Spleen (tissue), 11 donors: ENCODE measurements around the gene DSE. TPM values are rescaled to one million over a fixed set of nuclear protein-coding genes. Genes with fewer than 3 reads are reported as not detected.

Experiments used
- DNase-seq: peaks from one replicate; pipeline ENCODE4 v3.0.0-alpha.2; 2020
- H3K27ac ChIP-seq, 8 donors: fragments of 200-600 bp; sonication (generic) in 7 of 8; 1 replicate in 4 of 8; 2 replicates in 4 of 8; pipeline versions ENCODE4 v1.5.0 to v1.8.0; 2016 to 2021; ENCODE audit warnings: inconsistent platforms in 4 of 8, mild to moderate bottlenecking in 4 of 8, moderate library complexity in 1 of 8
- H3K27me3 ChIP-seq, 7 donors: fragments of 200-600 bp; sonication (generic) in 6 of 7; replicated peaks in 1 of 7; 1 replicate in 4 of 7; 2 replicates in 3 of 7; pipeline versions ENCODE4 v1.5.0 to v1.8.0; 2016 to 2021; ENCODE audit warnings: inconsistent platforms in 3 of 7, mild to moderate bottlenecking in 1 of 7
- H3K36me3 ChIP-seq, 6 donors: fragments of 200-600 bp; sonication (generic) in 5 of 6; 1 replicate in 4 of 6; 2 replicates in 2 of 6; pipeline versions ENCODE4 v1.5.0 to v1.8.0; 2016 to 2021; ENCODE audit warnings: inconsistent platforms in 2 of 6
- H3K4me1 ChIP-seq, 6 donors: fragments of 200-600 bp; sonication (generic) in 5 of 6; 1 replicate in 3 of 6; 2 replicates in 3 of 6; pipeline versions ENCODE4 v1.5.0 to v1.8.0; 2016 to 2021; ENCODE audit warnings: inconsistent platforms in 3 of 6
- H3K4me3 ChIP-seq, 8 donors: fragments of 200-600 bp; sonication (generic) in 7 of 8; 1 replicate in 4 of 8; 2 replicates in 4 of 8; pipeline versions ENCODE4 v1.5.0 to v1.8.0; 2016 to 2021; ENCODE audit warnings: inconsistent platforms in 4 of 8, mild to moderate bottlenecking in 4 of 8, moderate library complexity in 2 of 8
- H3K9me3 ChIP-seq, 8 donors: fragments of 200-600 bp; sonication (generic) in 7 of 8; 1 replicate in 4 of 8; 2 replicates in 4 of 8; pipeline versions ENCODE4 v1.5.0 to v1.8.0; 2016 to 2021; ENCODE audit warnings: inconsistent platforms in 4 of 8
- CTCF ChIP-seq, 11 experiments: fragments of 200-600 bp in 7 of 11; fragments of 450-650 bp in 4 of 11; sonication (generic) in 4 of 11; IDR thresholded peaks in 8 of 11; conservative IDR thresholded peaks in 3 of 11; 1 replicate in 7 of 11; 2 replicates in 4 of 11; pipeline versions ENCODE4 v1.4.0 to v1.8.0; 2016 to 2021; ENCODE audit warnings: antibody characterized with exemption in 11 of 11, inconsistent platforms in 4 of 11, mild to moderate bottlenecking in 1 of 11
- POLR2A ChIP-seq, 3 donors: fragments of 450-650 bp; IDR thresholded peaks; one replicate each; pipeline ENCODE4 v1.5.1; 2017; ENCODE audit warnings: antibody characterized with exemption in 3 of 3, mild to moderate bottlenecking in 1 of 3
- POLR2AphosphoS5 ChIP-seq, 3 donors: sonication (generic); formaldehyde crosslinking; IDR thresholded peaks; one replicate each; pipeline ENCODE4 v1.5.1; 2017; ENCODE audit warnings: antibody characterized with exemption in 3 of 3
- WGBS, 5 donors: extraction: QIAGEN DNeasy Blood & Tissue Kit in 3 of 5; methylation state at CpG; one replicate each; pipeline versions ENCODE4 v1.1.5 to v1.1.7; 2013 to 2018; 5-methylcytosine and 5-hydroxymethylcytosine counted together
- intact Hi-C: fragments of 100-400 bp; cut with DNase I; formaldehyde crosslinking; loops from one replicate; pipeline ENCODE4 v1.15.0; 2023; ENCODE audit warnings: low total_unique reads
- polyA plus RNA-seq, 3 donors: library from polyadenylated mRNA; stranded (reverse); fragments of 200-250 nt; gene quantifications; one replicate each; pipeline ENCODE4 v1.2.1, GENCODE V29; 2013
- total RNA-seq, 7 donors: library from RNA; depleted of rRNA in 3 of 7; stranded (reverse); fragments of >200 nt in 3 of 7; fragmentation: NEBNext Ultra II Directional in 4 of 7; extraction: Animal tissue kit (Norgen Biotek cat#: 25700) in 4 of 7; gene quantifications; one replicate each; pipeline versions ENCODE4 v1.1.0 to v1.2.1, GENCODE V29; 2016 to 2021
- donor health status: healthy with polysubstance abuse.
- donor health status: DM: no; HTN: no; CAD: no; lungs with moderate emphysema.
- donor health status: DM: no; HTN: no; CAD: no.
- donor health status: Bipolar disorder and iron deficiency.
- donor health status: healthy.
- donor health status: DM: no; HTN: no; CAD: no.
- donor health status: DM: yes; HTN: yes; CAD: no.

Gene DSE
- total and polyA plus RNA-seq, 10 donors, result 8.2 to 82.3 (median 61.7) TPM

- H3K4me3 ChIP-seq, result peak overlapping the region in 1 of 8 donors; percentile 11
- H3K27me3 ChIP-seq, result no peaks in the 10 kb centered on the region
- peaks cover 0 to 70% (median 42%) of the 10 kb centered on the region in 6 donors for H3K4me1 ChIP-seq
- peak in 1 of 3 donors; percentile 47 for TF ChIP-seq POLR2AphosphoS5 (IDR thresholded peaks at IDR 0.05)
- no peak for TF ChIP-seq CTCF (IDR thresholded peaks at IDR 0.05 in 8 of 11, conservative IDR thresholded peaks at IDR 0.05 in 3 of 11)
- peak overlapping the region in 5 of 8 donors; percentile 43 to 84 (median 61) for H3K27ac ChIP-seq
- intact Hi-C loops, result no loop called here
- DNase-seq, result peak; percentile 80
- H3K36me3 ChIP-seq, result no peaks in the 10 kb centered on the region
- 60 to 70% (median 65%) methylated on average over 9 of the region's 9 CpGs for WGBS, 5 donors
- no peaks in the 10 kb centered on the region for H3K9me3 ChIP-seq
Measured at GRCh38 chr6:116450769-116451740, 80.3 kb downstream of the DSE start.

- intact Hi-C loops, result no loop called here
- no peak for DNase-seq
- no peak overlapping the region for H3K4me3 ChIP-seq
- no peak for TF ChIP-seq POLR2A (IDR thresholded peaks at IDR 0.05)
- no peak for TF ChIP-seq CTCF (IDR thresholded peaks at IDR 0.05 in 8 of 11, conservative IDR thresholded peaks at IDR 0.05 in 3 of 11)
- TF ChIP-seq POLR2AphosphoS5 (IDR thresholded peaks at IDR 0.05), result no peak
- no peaks in the 10 kb centered on the region for H3K27me3 ChIP-seq
- peaks cover 0 to 64% (median 34%) of the 10 kb centered on the region in 6 donors for H3K4me1 ChIP-seq
- H3K36me3 ChIP-seq, result no peaks in the 10 kb centered on the region
- no peaks in the 10 kb centered on the region for H3K9me3 ChIP-seq
- H3K27ac ChIP-seq, result peak overlapping the region in 3 of 8 donors; percentile 61 to 84 (median 69)
Measured at GRCh38 chr6:116451916-116452315, 81.2 kb downstream of the DSE start.

GRCh38 chr6:116452531-116452930 lies 81.8 kb downstream of the DSE start:
- DNase-seq, result no peak
- no peaks in the 10 kb centered on the region for H3K9me3 ChIP-seq
- TF ChIP-seq POLR2A (IDR thresholded peaks at IDR 0.05), result no peak
- no peak for TF ChIP-seq POLR2AphosphoS5 (IDR thresholded peaks at IDR 0.05)
- TF ChIP-seq CTCF (IDR thresholded peaks at IDR 0.05 in 8 of 11, conservative IDR thresholded peaks at IDR 0.05 in 3 of 11), result no peak
- peaks cover 0 to 58% (median 29%) of the 10 kb centered on the region in 6 donors for H3K4me1 ChIP-seq
- no peaks in the 10 kb centered on the region for H3K36me3 ChIP-seq
- H3K27ac ChIP-seq, result peak overlapping the region in 1 of 8 donors; percentile 84
- intact Hi-C loops, result no loop called here
- 63 to 81% (median 72%) methylated on average over 2 of the region's 2 CpGs for WGBS, 5 donors
- no peak overlapping the region for H3K4me3 ChIP-seq
- H3K27me3 ChIP-seq, result no peaks in the 10 kb centered on the region

- intact Hi-C loops, result no loop called here
- no peak for TF ChIP-seq CTCF (IDR thresholded peaks at IDR 0.05 in 8 of 11, conservative IDR thresholded peaks at IDR 0.05 in 3 of 11)
- no peak for TF ChIP-seq POLR2AphosphoS5 (IDR thresholded peaks at IDR 0.05)
- no peak for TF ChIP-seq POLR2A (IDR thresholded peaks at IDR 0.05)
- Histone ChIP-seq H3K36me3 (no peaks in the 10 kb centered on the region), H3K27ac (peak overlapping the region in 1 of 8 donors; percentile 57), H3K27me3 (no peaks in the 10 kb centered on the region), H3K4me3 (no peak overlapping the region), H3K9me3 (no peaks in the 10 kb centered on the region), H3K4me1 (peaks cover 0 to 36% (median 23%) of the 10 kb centered on the region in 6 donors)
- 91 to 97% (median 95%) methylated on average over 3 of the region's 3 CpGs for WGBS, 5 donors
- no peak for DNase-seq
Measured at GRCh38 chr6:116456106-116456505, 85.4 kb downstream of the DSE start.
